Measurements from ENCODE around the gene TLCD3B.
"Not testable (repeated sequence)": the region's sequence is repeated elsewhere in the genome, so short reads cannot be mapped to it uniquely, and the experiment has no call there.

GRCh38 chr16:30017937-30018336 lies 13.1 kb downstream of the TLCD3B start:
- not testable (repeated sequence) for TF ChIP-seq CTCF, POLR2A (IDR thresholded peaks at IDR 0.05)
